H9 (cell line): ENCODE results near the gene CD164. TPM values are rescaled to one million over a fixed set of nuclear protein-coding genes. Genes with fewer than 3 reads are reported as not detected.

Experiments
- DNase-seq: peaks from one replicate; pipeline ENCODE4 v3.0.0-alpha.2; 2017
- H2AFZ ChIP-seq: one replicate; pipeline ENCODE4 v1.6.1; 2013; ENCODE audit warnings: mild to moderate bottlenecking, low read length, control low read depth, moderate library complexity
- H2AK5ac ChIP-seq: 2 replicates; pipeline ENCODE4 v1.6.1; 2013; ENCODE audit warnings: low read length, control low read depth, mixed read lengths; ENCODE audit not compliant: insufficient read length
- H2BK120ac ChIP-seq: one replicate; pipeline ENCODE4 v1.6.1; 2013; ENCODE audit warnings: low read depth, mild to moderate bottlenecking, low read length, control low read depth, inconsistent platforms; ENCODE audit not compliant: poor library complexity, severe bottlenecking
- H2BK12ac ChIP-seq: 2 replicates; pipeline ENCODE4 v1.6.1; 2013; ENCODE audit warnings: low read length, control low read depth, mixed read lengths, low read depth; ENCODE audit not compliant: insufficient read length
- H2BK15ac ChIP-seq: 2 replicates; pipeline ENCODE4 v1.6.1; 2013; ENCODE audit warnings: low read depth, low read length, control low read depth
- H2BK20ac ChIP-seq: one replicate; pipeline ENCODE4 v1.6.1; 2013; ENCODE audit warnings: low read depth, mild to moderate bottlenecking, low read length, control low read depth, inconsistent platforms; ENCODE audit not compliant: poor library complexity, severe bottlenecking
- H2BK5ac ChIP-seq: 2 replicates; pipeline ENCODE4 v1.6.1; 2013; ENCODE audit warnings: low read length, control low read depth, mixed read lengths; ENCODE audit not compliant: insufficient read length
- H3K14ac ChIP-seq: 2 replicates; pipeline ENCODE4 v1.6.1; 2013; ENCODE audit warnings: low read length, control low read depth; ENCODE audit not compliant: insufficient read depth
- H3K18ac ChIP-seq: 2 replicates; pipeline ENCODE4 v1.6.1; 2013; ENCODE audit warnings: low read depth, mild to moderate bottlenecking, mixed read lengths, low read length, control low read depth; ENCODE audit not compliant: insufficient read length
- H3K23ac ChIP-seq: 2 replicates; pipeline ENCODE4 v1.6.1; 2013; ENCODE audit warnings: low read length, control low read depth, mixed read lengths, low read depth; ENCODE audit not compliant: insufficient read length
- H3K23me2 ChIP-seq: 2 replicates; pipeline ENCODE4 v1.6.1; 2013; ENCODE audit warnings: low read depth, mild to moderate bottlenecking, mixed read lengths, low read length, control low read depth; ENCODE audit not compliant: insufficient read length, poor library complexity, severe bottlenecking
- H3K27ac ChIP-seq: 2 replicates; pipeline ENCODE4 v1.5.1; 2013; ENCODE audit warnings: low read length, control low read depth, mixed read lengths, low read depth; ENCODE audit not compliant: insufficient read length
- H3K27me3 ChIP-seq: 2 replicates; pipeline ENCODE4 v1.6.1; 2013; ENCODE audit warnings: low read length, control low read depth, inconsistent platforms; ENCODE audit not compliant: insufficient read depth
- H3K4ac ChIP-seq: 2 replicates; pipeline ENCODE4 v1.6.1; 2013; ENCODE audit warnings: low read depth, mild to moderate bottlenecking, control low read depth, inconsistent platforms, low read length, moderate library complexity
- H3K4me1 ChIP-seq: 2 replicates; pipeline ENCODE4 v1.6.1; 2013; ENCODE audit warnings: low read length, control low read depth, inconsistent platforms; ENCODE audit not compliant: insufficient read depth
- H3K4me2 ChIP-seq: 2 replicates; pipeline ENCODE4 v1.6.1; 2013; ENCODE audit warnings: low read length, control low read depth, mixed read lengths; ENCODE audit not compliant: insufficient read length, insufficient read depth
- H3K56ac ChIP-seq: 2 replicates; pipeline ENCODE4 v1.6.1; 2013; ENCODE audit warnings: low read depth, mild to moderate bottlenecking, mixed read lengths, low read length, control low read depth; ENCODE audit not compliant: insufficient read length
- H3K79me1 ChIP-seq: 2 replicates; pipeline ENCODE4 v1.6.1; 2013; ENCODE audit warnings: low read depth, mild to moderate bottlenecking, moderate library complexity, low read length, control low read depth, inconsistent platforms; ENCODE audit not compliant: insufficient read depth, poor library complexity, severe bottlenecking
- H3K79me2 ChIP-seq: 2 replicates; pipeline ENCODE4 v1.6.1; 2013; ENCODE audit warnings: low read length, control low read depth, inconsistent platforms; ENCODE audit not compliant: insufficient read depth
- H3K9ac ChIP-seq: 2 replicates; pipeline ENCODE4 v1.6.1; 2013; ENCODE audit warnings: low read length, control low read depth, mixed read lengths; ENCODE audit not compliant: insufficient read length; ENCODE audit errors: extremely low read depth
- H3K9me3 ChIP-seq: one replicate; pipeline ENCODE4 v1.6.1; 2013; ENCODE audit warnings: low read depth, low read length, inconsistent platforms; ENCODE audit not compliant: control insufficient read depth
- H3T11ph ChIP-seq: one replicate; pipeline ENCODE4 v1.6.1; 2013; ENCODE audit warnings: mild to moderate bottlenecking, low read length, control low read depth, inconsistent platforms
- H4K20me1 ChIP-seq: one replicate; pipeline ENCODE4 v1.6.1; 2013; ENCODE audit not compliant: control insufficient read depth, insufficient read length, insufficient read depth
- H4K5ac ChIP-seq: 2 replicates; pipeline ENCODE4 v1.6.1; 2013; ENCODE audit warnings: low read depth, mild to moderate bottlenecking, mixed read lengths, low read length, control low read depth; ENCODE audit not compliant: insufficient read length
- H4K8ac ChIP-seq: replicated peaks from 2 replicates; pipeline ENCODE4 v1.6.1; 2013; ENCODE audit warnings: low read length, control low read depth, mixed read lengths, low read depth; ENCODE audit not compliant: insufficient read length
- H4K91ac ChIP-seq: 2 replicates; pipeline ENCODE4 v1.6.1; 2013; ENCODE audit warnings: low read depth, mild to moderate bottlenecking, moderate library complexity, mixed read lengths, low read length, control low read depth; ENCODE audit not compliant: insufficient read length
- H3K27ac Mint-ChIP-seq, 3 experiments: 2 replicates in 2 of 3; 3 replicates in 1 of 3; pipeline ENCODE4 v1.8.0; 2020 to 2021; ENCODE audit warnings: mixed read lengths in 3 of 3, mild to moderate bottlenecking in 1 of 3, moderate library complexity in 1 of 3
- H3K27me3 Mint-ChIP-seq: 2 replicates; pipeline ENCODE4 v1.8.0; 2021; ENCODE audit warnings: low read depth, mild to moderate bottlenecking, moderate library complexity, mixed read lengths
- H3K36me3 Mint-ChIP-seq, 3 experiments: 2 replicates in 2 of 3; 3 replicates in 1 of 3; pipeline ENCODE4 v1.8.0; 2020 to 2021; ENCODE audit warnings: low read depth in 3 of 3, mixed read lengths in 3 of 3; ENCODE audit not compliant: insufficient read depth in 1 of 3
- H3K4me1 Mint-ChIP-seq, 2 experiments: 2 replicates each; pipeline ENCODE4 v1.8.0; 2020; ENCODE audit warnings: mixed read lengths in 2 of 2
- H3K4me3 Mint-ChIP-seq, 2 experiments: 2 replicates in 1 of 2; 3 replicates in 1 of 2; pipeline ENCODE4 v1.8.0; 2020 to 2021; ENCODE audit warnings: mild to moderate bottlenecking in 2 of 2, mixed read lengths in 2 of 2, moderate library complexity in 1 of 2
- H3K9me3 Mint-ChIP-seq, 2 experiments: 2 replicates in 1 of 2; 3 replicates in 1 of 2; pipeline ENCODE4 v1.8.0; 2020; ENCODE audit warnings: mild to moderate bottlenecking in 2 of 2, mixed read lengths in 2 of 2, moderate library complexity in 1 of 2
- CTCF ChIP-seq: fragments of 200-600 bp; sonication (generic); conservative IDR thresholded peaks from 3 replicates; pipeline ENCODE4 v1.8.0; 2021; ENCODE audit warnings: antibody characterized with exemption, mild to moderate bottlenecking
- WGBS: extraction: QIAGEN DNeasy Blood & Tissue Kit; methylation state at CpG from one replicate; pipeline ENCODE4 v1.1.7; 2013; ENCODE audit warnings: missing lambda C conversion rate, low lambda C conversion rate, mixed read lengths; ENCODE audit not compliant: insufficient read length; ENCODE audit errors: extremely low coverage; 5-methylcytosine and 5-hydroxymethylcytosine counted together
- total RNA-seq: library from RNA; stranded (reverse); gene quantifications from 2 replicates; pipeline ENCODE4 v1.2.1, GENCODE V29; 2021

Gene CD164
- total RNA-seq, 1 experiment from 2014 or later = 130 TPM

GRCh38 chr6:109340811-109341210 is 41.5 kb downstream of the CD164 start:
- H3K9ac ChIP-seq = no peak overlapping the region
- H3K23ac ChIP-seq = no peak overlapping the region
- H3K79me2 ChIP-seq = no peaks in the 10 kb centered on the region
- no peak overlapping the region for H2BK5ac ChIP-seq
- H3K79me1 ChIP-seq = no peaks in the 10 kb centered on the region
- no peak overlapping the region for H4K8ac ChIP-seq
- WGBS = no CpG with 5 or more reads among the region's 4 CpGs
- H3K18ac ChIP-seq = no peak overlapping the region
- H2BK15ac ChIP-seq = no peak overlapping the region
- H3K27ac ChIP-seq = no peak overlapping the region
- Mint-ChIP-seq H3K27me3 (no peaks in the 10 kb centered on the region; the same call in 1 of the 2 replicates), H3K4me1 (peaks cover 5 to 9% of the 10 kb centered on the region in 2 experiments), H3K27ac (no peak overlapping the region), H3K36me3 (no peaks in the 10 kb centered on the region; a peak in 1 of 7 replicates), H3K9me3 (no peaks in the 10 kb centered on the region), H3K4me3 (no peak overlapping the region)
- no peak overlapping the region for H3K56ac ChIP-seq
- H2AK5ac ChIP-seq = no peak overlapping the region
- no peak for TF ChIP-seq CTCF
- no peaks in the 10 kb centered on the region for H4K20me1 ChIP-seq
- no peak overlapping the region for H4K91ac ChIP-seq
- H2AFZ ChIP-seq = no peak overlapping the region
- H3K23me2 ChIP-seq = no peaks in the 10 kb centered on the region
- DNase-seq = no peak
- H2BK120ac ChIP-seq = no peak overlapping the region
- no peaks in the 10 kb centered on the region for H3K9me3 ChIP-seq
- H3K4me1 ChIP-seq = no peaks in the 10 kb centered on the region
- H3K4me2 ChIP-seq = no peak overlapping the region
- no peak overlapping the region for H4K5ac ChIP-seq
- no peak overlapping the region for H2BK12ac ChIP-seq
- no peak overlapping the region for H3K4ac ChIP-seq
- no peak overlapping the region for H3T11ph ChIP-seq
- H3K14ac ChIP-seq = no peak overlapping the region
- no peaks in the 10 kb centered on the region for H3K27me3 ChIP-seq
- H2BK20ac ChIP-seq = no peak overlapping the region
